ENCODE results near the gene CDCP2.

- TF ChIP-seq ZNF8 (CRISPR knock-in tag; IDR thresholded peaks at IDR 0.05) (no peak), ARNTL (CRISPR knock-in tag; IDR thresholded peaks at IDR 0.05; ENCODE audit: borderline replicate concordance, low read depth) (no peak), ESRRG (CRISPR knock-in tag; IDR thresholded peaks at IDR 0.05) (no peak)
Measured at GRCh38 chr1:54142146-54142900, 10.5 kb downstream of the CDCP2 start.

All from SK-N-SH treated with all-trans-retinoic acid at 6 μM for 48 hours (cell line).